Activated gamma-delta T cell treated with Interleukin-2 at 50 U/mL for 16 hours (primary cell): Measurements from ENCODE around the gene ADAMTS2.
"Not testable (repeated sequence)": the region's sequence is repeated elsewhere in the genome, so short reads cannot be mapped to it uniquely, and the experiment has no call there.

Source experiments
- DNase-seq: peaks from one replicate; pipeline ENCODE4 v3.0.0-alpha.2; 2020

Gene ADAMTS2

DNA sequence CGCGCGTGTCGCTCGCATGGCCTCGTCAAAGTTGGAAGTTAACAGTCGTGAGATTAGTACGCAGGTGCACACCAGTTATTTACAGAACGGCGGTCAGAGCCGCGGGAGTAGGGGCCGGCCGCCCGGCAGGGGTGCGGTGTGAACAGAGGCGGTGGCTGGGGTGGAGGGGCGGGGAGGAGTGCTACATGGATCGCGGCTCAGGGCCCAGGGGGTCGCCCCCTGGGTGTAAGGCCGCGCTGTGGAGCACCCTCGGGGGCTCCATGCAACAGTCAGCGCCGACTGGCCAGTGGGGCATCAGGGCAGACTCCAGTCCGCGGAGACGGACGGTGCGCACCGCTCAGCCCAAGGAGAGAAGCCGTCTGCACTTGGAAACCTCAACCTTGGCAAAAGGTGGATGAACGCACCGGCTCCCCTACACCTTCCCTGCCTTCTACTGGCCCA is 224.8 kb downstream of the ADAMTS2 start:
- no peak for DNase-seq

DNA sequence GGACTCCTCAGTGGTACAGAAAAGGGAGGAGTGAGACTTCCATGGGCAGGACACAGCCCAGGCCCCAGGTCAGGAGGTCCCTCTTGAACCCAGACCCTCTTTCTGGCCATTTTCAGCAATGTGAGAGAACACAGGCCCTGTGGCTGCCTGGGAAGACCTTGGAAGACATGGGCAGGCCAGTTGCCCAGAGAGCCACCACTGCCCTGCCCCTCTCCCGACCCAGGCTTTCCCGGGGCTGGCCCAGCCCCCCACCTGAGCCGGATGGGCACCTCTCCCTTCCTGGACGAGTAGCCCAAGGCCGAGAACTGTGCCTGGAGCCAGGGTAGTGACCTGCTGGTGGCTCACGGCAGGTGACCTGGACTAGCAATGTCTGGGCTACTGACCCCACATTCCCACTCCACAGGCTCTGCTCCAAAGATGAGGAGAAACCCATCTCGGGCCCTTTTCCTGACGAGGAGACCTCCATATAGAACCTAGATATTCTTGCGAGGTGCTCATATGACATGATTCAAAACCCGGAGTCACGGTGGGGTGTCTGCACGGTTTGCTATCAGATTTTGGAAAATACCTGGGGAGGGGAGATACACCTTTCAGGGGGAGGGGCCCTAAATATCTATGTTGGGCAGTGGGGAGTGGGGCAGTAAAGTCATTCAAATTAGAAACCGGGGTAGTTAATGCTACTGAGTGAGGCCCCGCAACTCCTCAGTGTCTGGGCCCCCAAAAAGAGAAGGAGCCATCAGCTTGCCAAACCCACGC is 225.7 kb downstream of the ADAMTS2 start:
- no peak for DNase-seq

DNA sequence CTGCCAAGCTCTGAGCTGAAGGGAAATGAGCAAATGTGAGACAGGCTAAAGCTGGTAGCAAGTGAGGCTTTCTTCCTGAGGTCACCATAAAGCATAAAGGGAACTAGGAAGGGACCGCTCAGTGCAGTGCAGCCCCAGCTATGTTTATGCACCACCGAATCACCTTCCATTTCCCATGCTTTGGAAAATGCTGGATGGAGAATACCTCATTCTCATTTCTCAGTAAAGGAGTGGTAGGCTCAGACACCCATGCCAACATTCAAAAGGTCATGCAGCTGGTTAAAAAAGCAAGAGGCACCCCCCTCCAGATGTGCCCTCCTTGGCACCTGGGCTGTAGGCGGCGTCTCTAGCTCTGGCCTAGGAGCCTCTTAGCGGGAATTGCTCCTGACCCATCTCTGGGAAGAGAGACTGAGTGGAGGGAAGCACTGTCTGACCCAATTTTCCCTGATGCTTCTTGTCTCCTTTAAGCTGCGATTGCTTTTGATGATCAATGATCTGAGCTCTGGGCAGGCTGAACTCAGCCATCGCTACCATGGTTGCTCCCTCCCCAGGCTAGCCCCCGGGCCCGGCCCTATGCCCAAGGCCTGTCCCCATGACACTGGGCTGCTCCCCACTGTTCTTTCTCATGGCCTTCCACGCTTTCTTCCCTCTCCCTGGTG is 226.4 kb downstream of the ADAMTS2 start:
- no peak for DNase-seq

DNA sequence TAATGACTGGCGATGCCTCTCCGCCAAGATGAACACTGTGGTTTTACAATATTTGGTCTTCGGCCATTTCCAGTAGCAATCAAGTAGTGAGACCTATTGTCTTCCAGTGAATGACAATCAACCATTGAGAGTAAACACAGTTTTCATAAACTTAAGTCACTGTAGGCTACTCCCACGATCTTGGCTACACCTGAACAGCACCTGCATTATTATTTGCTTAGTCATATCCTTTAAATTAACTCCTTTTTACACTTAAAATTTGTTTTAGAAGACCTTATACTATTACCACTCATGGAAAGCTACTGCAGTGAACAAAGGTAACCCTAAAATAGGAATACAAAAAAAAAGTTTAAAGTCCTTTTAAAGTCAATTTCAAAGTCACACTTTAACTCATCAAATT is 226.9 kb downstream of the ADAMTS2 start:
- no peak for DNase-seq

DNA sequence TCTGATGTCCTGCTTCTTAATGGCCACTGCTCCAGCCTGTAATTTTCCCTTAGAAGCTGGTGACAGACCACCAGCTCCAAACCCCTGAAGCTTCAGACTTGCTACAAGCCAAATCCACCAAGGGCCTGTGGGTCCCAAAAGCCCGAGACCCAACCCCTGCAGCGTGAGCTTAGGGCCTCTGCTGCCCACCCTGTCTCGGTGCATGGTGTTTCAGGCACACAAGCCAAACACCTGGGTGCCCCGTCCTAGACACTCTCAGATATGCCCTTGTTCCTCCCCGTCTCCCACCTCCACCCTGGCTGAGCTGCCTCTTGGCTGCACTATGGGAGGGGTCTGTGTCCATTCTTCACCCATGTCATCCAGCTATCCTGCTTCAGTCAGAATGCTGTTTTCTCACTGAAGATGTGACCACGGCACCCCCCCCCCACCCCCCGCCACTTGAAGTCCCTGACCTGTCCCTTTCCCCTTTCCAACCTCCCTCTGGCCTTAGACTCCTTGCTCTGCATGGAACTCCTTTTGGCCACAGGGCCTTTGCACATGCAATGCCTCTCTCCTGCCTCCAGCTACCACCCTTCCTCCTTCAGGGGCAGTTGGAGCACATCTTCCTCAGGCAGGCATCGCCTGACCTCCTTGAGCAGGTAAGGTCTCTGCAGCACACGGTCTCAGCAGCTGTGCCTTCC is 229.3 kb downstream of the ADAMTS2 start:
- no peak for DNase-seq

DNA sequence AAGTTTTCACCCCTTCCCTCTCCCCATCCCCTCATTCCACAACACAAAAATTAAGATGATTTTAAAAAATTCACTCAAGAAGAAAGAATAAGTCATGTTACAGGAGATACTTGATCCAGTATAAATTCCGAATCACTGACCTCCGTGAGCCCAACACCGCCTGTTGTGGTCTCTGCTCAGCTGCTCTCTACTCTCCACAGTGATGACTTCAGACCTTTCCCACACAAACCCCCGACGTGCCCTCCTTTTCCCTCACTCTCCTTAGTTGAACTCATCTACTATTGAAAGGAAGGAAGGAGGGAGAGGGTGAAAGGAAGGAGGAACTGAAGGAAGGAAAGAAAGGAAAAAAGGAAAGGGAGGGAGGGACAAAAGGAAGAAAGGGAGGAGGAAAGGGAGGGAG is 230.0 kb downstream of the ADAMTS2 start:
- no peak for DNase-seq

DNA sequence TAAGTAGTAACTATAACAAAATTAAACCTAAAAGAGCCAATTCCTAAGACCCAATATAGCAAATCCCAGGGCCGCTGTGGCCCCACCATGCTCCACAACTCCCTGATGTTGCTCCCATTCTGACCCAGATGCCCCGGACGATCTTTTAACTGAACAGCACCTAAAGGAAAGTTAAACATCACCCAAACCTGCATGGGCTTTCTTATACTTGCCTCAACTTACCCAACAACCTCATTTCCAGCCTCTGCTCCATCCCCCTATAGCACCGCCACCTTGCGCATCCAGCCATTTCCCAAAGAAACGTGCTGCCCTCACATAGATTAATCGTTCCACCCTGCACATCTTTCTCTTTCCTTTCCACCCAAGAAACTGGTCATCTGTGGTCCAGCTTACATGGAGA is 230.5 kb downstream of the ADAMTS2 start:
- DNase-seq = no peak

DNA sequence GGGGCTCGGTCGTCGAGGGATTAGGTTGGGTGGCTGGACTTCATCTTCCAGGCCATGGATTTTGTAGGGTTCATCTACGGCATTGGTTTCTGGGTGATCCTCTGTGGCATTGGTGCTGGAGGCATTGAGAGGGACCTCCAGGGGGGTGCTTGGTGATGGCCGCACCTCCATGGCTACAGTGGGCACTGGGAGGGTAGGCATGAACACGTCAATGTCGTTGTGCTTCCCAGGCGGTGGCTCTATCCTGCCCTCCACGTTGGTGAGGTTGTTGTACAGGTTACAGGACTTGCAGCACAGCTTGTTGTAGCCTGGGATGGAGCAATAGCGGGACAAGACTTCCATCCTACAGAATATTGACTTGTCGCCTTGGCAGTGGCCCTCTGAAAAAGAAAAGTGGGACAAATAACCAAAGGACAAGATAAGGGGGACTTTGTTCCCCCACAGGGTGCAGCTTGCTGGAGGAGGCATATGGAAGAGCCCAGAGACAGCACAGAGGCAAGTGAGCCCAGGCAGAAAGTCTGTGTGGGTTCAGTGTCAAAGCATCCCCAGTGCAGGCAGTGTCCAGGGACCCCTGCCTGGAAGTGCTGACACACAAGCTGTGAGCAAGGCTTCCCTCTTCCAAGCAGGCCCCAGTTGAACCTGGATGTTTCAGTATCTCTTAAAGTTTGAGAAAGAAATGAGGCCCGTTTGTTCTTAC is 231.2 kb downstream of the ADAMTS2 start:
- no peak for DNase-seq

DNA sequence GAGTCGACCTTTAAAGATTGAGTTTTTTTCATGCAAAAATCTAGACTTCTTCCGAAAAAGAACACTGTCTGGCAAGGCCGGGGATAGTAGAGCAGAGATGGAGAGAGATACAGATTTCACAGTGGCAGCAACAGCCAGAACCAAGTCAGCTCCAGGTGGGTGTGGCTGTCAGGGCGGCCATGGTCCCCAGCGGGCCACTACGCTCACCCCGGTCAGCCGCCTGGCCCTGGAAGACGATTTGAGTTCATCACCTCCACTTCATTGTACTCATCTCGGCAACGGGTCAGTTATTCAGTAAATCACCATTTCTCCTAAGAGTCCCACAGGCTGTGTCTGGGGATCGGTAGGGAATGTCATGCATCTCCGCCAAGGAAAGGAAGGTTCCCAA is 232.1 kb downstream of the ADAMTS2 start:
- no peak for DNase-seq

DNA sequence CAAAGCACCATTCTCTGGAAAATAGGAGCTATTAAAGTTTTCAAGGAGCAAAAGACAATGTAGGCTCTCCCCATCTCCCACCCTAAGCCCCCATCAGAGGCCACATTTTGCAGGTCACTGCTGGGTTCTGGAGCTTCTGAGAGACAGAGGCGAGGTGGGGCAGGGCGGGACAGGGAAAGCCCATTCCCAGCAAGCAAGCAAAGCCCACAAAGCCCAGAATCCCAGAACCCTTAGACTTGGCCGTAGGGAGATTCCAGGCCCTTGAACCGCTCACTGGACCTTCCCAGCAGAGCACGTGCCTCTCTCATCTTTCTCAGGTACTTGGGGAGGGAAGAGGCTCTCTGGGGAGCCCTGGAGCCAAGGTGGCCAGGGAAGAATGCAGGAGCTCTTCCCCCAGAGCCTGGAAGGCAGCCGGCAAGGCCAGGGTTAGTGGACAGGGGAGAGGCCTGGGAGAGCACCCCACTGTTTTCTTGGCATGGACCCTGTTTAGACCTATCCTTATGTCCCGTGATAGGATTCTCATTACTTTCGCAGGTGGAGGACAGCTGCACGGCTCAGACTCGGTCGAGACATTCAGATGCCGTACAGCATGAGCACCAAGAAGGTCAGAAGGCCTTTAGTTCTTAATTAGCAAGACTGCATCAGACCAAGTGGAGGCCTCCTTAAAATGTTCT is 232.7 kb downstream of the ADAMTS2 start:
- DNase-seq = no peak

DNA sequence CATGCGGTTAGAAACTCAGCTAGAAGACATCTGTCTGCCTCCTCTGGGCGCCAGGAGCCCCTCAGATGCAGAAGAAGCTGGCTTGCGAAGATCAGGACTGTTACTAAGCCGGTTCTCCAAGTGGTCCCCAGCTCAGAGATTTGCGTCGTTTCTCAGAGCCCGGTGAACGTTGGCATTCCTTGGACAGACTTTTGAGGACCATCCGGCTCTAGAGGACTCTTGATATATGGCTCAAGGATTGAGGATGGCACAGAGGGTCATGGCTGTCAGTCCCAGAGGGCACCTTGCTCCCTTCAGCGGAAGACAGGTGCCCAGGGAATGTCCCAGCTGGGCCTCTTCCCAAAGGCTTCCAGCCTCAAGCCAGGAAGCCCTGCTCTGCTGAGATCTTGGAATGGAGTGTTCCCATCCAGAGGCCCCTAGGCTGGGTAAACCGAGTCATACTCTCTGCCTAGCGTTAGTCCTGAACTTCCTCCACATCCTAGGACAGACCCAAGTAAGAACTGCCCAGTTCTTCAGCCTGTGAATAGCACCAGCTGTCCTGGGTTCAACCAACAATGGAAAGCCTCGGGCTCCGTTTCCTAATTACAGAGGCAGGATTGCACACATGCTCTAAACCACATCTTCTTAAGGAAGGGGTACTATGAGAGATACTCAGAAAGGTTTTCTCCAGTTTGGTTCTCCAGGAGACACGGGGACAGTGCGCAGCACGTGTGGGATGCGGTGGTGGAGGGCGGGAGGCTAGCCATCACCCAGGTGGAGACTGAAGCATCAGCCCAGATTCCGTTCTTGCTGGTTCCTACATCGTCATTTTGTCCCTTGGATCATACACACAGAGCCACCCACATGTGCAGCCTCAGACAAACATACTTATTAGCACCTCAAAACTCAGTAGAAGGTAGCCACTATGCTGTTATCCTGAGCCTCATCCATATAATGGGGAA is 233.7 kb downstream of the ADAMTS2 start:
- no peak for DNase-seq

DNA sequence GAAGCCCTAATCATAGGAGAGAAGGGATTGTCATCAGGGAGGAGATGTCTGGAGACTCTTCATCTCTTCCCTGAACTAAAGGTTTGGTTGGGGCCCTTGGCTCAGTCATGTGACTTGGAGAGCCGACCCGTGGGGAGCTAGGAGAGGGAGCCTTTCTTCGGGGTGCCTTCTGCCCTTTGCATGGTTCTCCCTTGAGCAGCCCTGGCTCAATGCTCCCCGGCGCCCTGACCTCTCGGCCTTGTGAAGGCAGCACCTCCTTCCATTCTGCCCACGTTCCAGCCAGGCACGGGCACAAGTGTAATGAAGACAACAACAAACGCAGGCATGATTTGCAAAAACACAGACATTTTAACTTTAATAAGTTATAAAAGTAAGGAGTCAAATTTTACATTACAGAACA is 234.7 kb downstream of the ADAMTS2 start:
- DNase-seq = no peak

DNA sequence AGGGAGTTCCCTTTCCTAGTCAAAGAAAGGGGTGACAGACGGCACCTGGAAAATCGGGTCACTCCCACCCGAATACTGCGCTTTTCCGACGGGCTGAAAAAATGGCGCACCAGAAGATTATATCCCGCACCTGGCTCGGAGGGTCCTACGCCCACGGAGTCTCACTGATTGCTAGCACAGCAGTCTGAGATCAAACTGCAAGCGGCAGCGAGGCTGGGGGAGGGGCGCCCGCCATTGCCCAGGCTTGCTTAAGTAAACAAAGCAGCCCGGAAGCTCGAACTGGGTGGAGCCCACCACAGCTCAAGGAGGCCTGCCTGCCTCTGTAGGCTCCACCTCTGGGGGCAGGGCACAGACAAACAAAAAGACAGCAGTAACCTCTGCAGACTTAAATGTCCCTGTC is 244.0 kb downstream of the ADAMTS2 start:
- not testable (repeated sequence) for DNase-seq

DNA sequence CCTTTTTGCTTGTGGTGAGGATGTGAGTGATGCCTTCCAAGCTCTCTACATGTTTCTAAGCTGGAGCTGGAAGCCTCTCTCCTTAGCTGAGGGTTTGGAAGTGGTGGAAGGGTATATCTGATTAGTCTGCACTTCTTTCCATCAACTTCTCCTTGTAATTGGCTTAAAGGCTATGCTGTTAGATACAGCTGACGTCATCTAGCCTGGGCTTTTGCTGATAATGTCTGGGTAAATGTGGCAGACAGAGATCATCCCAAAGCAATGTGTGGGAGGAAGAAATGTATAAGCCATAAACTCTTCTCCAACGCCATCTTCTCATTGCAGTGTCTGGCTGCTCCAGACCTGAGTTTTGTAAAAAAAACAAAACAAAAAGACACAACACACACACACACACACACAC is 255.8 kb downstream of the ADAMTS2 start:
- DNase-seq = no peak

DNA sequence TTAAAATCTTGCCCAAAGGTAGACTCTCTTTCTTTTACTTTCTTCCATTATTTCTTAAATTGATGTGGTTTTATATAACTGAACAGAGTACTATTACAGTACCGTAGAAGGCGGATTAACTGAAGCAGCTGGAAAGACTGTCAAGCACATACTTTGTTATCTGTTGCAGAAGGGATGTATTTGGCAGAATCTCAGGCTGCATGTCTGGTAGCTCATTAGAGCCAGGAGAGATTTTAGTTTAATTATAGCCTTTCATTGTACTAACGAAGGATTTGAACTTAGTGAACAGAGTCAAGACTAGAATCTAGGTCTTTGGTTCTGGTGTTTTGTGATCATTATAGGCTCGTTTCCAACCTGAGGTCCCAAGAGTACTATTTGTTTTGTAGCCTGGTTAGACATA is 264.5 kb downstream of the ADAMTS2 start:
- no peak for DNase-seq

DNA sequence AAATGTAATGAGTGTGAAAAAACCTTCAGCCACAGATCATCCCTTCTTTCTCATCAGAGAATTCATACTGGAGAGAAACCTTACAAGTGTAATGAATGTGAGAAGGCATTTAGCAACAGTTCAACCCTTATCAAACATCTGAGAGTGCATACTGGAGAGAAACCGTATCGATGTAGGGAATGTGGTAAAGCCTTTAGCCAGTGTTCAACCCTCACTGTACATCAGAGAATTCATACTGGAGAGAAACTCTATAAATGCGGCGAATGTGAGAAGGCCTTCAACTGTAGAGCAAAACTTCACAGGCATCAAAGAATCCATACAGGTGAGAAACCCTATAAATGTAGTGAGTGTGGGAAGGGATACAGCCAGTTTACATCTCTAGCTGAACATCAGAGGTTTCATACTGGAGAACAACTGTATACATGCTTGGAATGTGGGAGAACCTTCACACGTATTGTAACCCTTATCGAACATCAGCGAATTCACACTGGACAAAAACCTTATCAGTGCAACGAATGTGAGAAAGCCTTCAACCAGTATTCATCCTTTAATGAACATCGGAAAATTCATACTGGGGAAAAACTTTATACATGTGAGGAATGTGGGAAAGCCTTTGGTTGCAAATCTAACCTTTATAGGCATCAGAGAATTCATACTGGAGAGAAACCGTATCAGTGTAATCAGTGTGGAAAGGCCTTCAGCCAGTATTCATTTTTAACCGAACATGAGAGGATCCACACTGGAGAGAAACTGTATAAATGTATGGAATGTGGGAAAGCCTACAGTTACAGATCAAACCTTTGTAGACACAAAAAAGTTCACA is 265.9 kb downstream of the ADAMTS2 start:
- no peak for DNase-seq

DNA sequence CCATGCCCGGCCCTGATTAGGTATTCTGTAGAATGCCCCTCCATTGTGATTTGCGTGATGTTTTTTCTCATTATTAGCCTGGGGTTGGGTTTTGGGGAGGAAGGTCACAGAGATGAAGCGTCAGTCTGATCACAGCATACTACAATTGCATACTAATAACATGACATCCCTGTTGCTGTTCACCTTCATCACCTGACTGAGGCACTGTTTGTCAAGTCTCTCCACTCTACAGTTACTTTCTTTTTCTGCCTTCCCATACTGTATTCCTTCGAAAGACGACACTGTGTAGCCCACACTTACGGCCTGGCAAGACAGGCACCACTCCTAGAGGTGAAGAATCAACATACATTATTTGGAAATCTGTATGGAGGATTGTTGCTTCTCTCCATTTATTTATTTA is 279.6 kb downstream of the ADAMTS2 start:
- no peak for DNase-seq

DNA sequence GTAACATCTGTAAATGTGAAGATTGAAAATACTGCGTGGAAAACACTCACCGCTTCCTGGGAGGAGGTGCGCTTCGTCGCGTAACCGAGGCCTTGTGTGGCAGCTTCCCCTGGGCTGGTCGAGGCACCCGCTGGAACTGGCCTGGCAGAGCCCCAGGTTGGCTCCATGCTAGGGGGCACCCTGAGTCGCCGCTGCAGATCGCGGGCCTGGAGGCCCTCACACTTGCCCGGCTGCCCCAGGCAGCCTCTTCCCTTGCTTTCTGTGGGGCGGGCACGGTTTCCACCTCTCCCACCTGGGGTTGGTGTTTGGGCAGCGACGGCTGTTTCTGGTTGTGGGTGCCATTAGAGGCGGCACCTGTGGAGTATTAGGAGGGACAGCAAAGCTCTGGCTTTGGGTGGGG is 284.2 kb downstream of the ADAMTS2 start:
- no peak for DNase-seq
